ENCODE data around the gene MAP2K1.

The MAP2K1 gene

DNA sequence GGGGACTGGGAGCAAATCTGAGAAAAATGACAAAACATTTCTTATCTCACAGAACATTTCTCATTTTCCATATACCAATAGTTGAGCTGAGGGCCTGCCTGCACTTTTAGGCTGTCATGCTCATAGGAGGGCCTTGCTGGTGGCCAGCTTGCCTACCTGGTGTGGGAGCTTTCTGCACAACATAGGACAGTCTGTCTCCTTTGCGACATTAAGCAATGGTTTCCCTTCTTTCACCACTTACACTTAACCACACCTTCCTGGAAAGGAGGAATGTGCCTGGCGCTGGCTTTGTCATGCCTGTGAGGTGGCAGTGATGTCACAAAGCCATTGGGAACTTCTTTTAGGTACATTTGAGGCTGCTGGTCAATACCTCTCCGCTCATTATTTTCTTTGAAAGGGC is 105.1 kb downstream of the MAP2K1 start:
- H3K14ac ChIP-seq (ENCODE audit: low read length) = no peak overlapping the region
- H2BK12ac ChIP-seq (ENCODE audit: low read length) = no peak overlapping the region
- H3K4me3 ChIP-seq (ENCODE audit: low read depth, low read length) = no peak overlapping the region
- no peak overlapping the region for H4K8ac ChIP-seq (ENCODE audit: low read depth, low read length)
- no peak overlapping the region for H3K23ac ChIP-seq (ENCODE audit: low read length)
- WGBS (ENCODE audit: extremely low coverage, insufficient coverage, insufficient read length) = no CpG with 5 or more reads among the region's 3 CpGs
- H3K9me3 ChIP-seq (ENCODE audit: insufficient read depth, low read depth, low read length) = no peaks in the 10 kb centered on the region
- H3K4me1 ChIP-seq (ENCODE audit: control insufficient read depth in 1 of 2, insufficient read depth in 2 of 2, low read length in 2 of 2) = peaks cover under 1% of the 10 kb centered on the region in 2 experiments
- no peak overlapping the region for H3K4ac ChIP-seq (ENCODE audit: low read depth, low read length)
- H4K12ac ChIP-seq (ENCODE audit: low read depth, low read length) = no peak overlapping the region
- H3K79me2 ChIP-seq (ENCODE audit: control insufficient read depth, insufficient read depth, low read length, poor library complexity) = no peaks in the 10 kb centered on the region
- H4K91ac ChIP-seq (ENCODE audit: low read depth, low read length) = no peak overlapping the region
- no peak overlapping the region for H3K9ac ChIP-seq (ENCODE audit: low read length)
- H2BK5ac ChIP-seq (ENCODE audit: low read depth, low read length, poor library complexity) = no peak overlapping the region
- no peaks in the 10 kb centered on the region for H3K79me1 ChIP-seq (ENCODE audit: low read length)
- no peak overlapping the region for H3K27ac ChIP-seq (ENCODE audit: low read depth, low read length)
- H3K27me3 ChIP-seq (ENCODE audit: insufficient read depth, low read length) = no peaks in the 10 kb centered on the region
- no peak overlapping the region for H2AK5ac ChIP-seq (ENCODE audit: low read length)
- peak in 1 of 2 donors; percentile 29 for DNase-seq
- no peak overlapping the region for H2AFZ ChIP-seq (ENCODE audit: insufficient read depth, low read length, poor library complexity)
- no peak overlapping the region for H3K4me2 ChIP-seq (ENCODE audit: low read length)
- no peak overlapping the region for H2BK120ac ChIP-seq (ENCODE audit: insufficient read depth, low read length, poor library complexity)
- H3K36me3 ChIP-seq (ENCODE audit: control insufficient read depth in 1 of 2, insufficient read depth in 2 of 2, low read length in 2 of 2) = peaks cover 23 to 52% of the 10 kb centered on the region in 2 experiments
- H3K18ac ChIP-seq (ENCODE audit: low read length) = no peak overlapping the region

DNA sequence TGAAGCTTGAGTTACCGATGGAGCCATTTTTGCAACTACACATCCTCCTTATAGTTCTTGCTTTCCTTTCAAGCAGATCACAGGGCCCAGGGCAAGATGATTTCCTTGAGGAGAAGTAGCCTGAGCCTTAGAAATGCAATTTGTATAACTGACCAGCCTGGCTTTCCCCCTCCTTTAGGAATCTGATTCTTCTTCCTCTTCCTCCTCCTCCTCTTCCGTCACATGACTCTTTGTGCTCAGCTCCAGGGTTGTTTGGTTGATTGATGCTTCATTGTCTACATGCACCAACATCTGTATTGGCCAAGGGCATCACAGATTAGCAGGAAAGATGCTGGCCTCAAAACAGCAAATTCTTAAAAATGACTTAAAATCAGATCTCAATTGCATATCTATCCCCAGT is 107.5 kb downstream of the MAP2K1 start:
- no CpG with 5 or more reads among the region's 2 CpGs for WGBS (ENCODE audit: extremely low coverage, insufficient coverage, insufficient read length)
- H4K12ac ChIP-seq (ENCODE audit: low read depth, low read length) = no peak overlapping the region

DNA sequence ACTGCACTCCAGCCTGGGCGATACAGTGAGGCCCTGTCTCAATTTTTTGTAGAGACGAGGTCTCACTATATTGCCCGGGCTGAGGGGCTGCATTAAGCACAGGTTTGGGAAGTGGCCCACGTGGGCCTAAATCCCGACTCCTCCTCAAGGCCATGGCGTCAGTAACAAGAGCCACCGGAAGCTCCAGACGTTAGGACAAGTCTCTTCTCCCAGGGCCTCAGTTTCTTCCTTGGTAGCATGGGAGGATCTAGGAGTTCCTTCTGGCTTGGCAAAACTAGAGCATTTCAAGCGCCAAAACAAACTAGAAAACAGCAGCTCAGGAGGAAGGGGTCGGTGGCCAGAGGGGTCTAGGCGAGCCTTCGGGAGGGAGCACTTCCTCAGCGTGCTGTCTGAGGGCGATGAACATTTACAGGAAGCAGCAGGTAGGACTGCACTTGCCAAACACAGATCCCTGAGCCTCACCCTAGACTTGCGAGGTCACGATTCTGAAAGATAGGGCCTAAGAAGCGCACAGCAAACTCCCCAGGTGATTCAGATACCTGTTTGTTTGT is 110.3 kb downstream of the MAP2K1 start:
- Histone ChIP-seq H2BK120ac (ENCODE audit: insufficient read depth, low read length, poor library complexity) (peak overlapping the region; percentile 14), H4K8ac (ENCODE audit: low read depth, low read length) (peak overlapping the region; percentile 69), H3K36me3 (ENCODE audit: control insufficient read depth in 1 of 2, insufficient read depth in 2 of 2, low read length in 2 of 2) (peaks cover 19 to 41% of the 10 kb centered on the region in 2 experiments), H2AFZ (ENCODE audit: insufficient read depth, low read length, poor library complexity) (peak overlapping the region; percentile 21), H3K23ac (ENCODE audit: low read length) (no peak overlapping the region), H3K79me1 (ENCODE audit: low read length) (peaks cover 5% of the 10 kb centered on the region), H2AK5ac (ENCODE audit: low read length) (peak overlapping the region; percentile 50), H2BK5ac (ENCODE audit: low read depth, low read length, poor library complexity) (peak overlapping the region; percentile 4), H3K9ac (ENCODE audit: low read length) (peak overlapping the region; percentile 77), H4K12ac (ENCODE audit: low read depth, low read length) (peak overlapping the region; percentile 48), H3K4me2 (ENCODE audit: low read length) (peak overlapping the region; percentile 88), H3K9me3 (ENCODE audit: insufficient read depth, low read depth, low read length) (no peaks in the 10 kb centered on the region), H3K18ac (ENCODE audit: low read length) (peak overlapping the region; percentile 35), H3K4me3 (ENCODE audit: low read depth, low read length) (peak overlapping the region; percentile 87), H3K27me3 (ENCODE audit: insufficient read depth, low read length) (no peaks in the 10 kb centered on the region), H3K27ac (ENCODE audit: low read depth, low read length) (peak overlapping the region; percentile 81), H3K4me1 (ENCODE audit: control insufficient read depth in 1 of 2, insufficient read depth in 2 of 2, low read length in 2 of 2) (peaks cover 4% of the 10 kb centered on the region in 2 experiments), H3K14ac (ENCODE audit: low read length) (peak overlapping the region; percentile 47), H4K91ac (ENCODE audit: low read depth, low read length) (peak overlapping the region; percentile 30), H3K4ac (ENCODE audit: low read depth, low read length) (peak overlapping the region; percentile 2), H2BK12ac (ENCODE audit: low read length) (no peak overlapping the region), H3K79me2 (ENCODE audit: control insufficient read depth, insufficient read depth, low read length, poor library complexity) (peaks cover 2% of the 10 kb centered on the region)
- WGBS (ENCODE audit: extremely low coverage, insufficient coverage, insufficient read length) = no CpG with 5 or more reads among the region's 17 CpGs
- DNase-seq = no peak

More for the DNA sequence above, 107.5 kb downstream of the MAP2K1 start:
- no peak overlapping the region for H2AK5ac ChIP-seq (ENCODE audit: low read length)
- no peak overlapping the region for H3K4me2 ChIP-seq (ENCODE audit: low read length)
- H3K27me3 ChIP-seq (ENCODE audit: insufficient read depth, low read length) = no peaks in the 10 kb centered on the region
- no peak overlapping the region for H2BK5ac ChIP-seq (ENCODE audit: low read depth, low read length, poor library complexity)
- H3K23ac ChIP-seq (ENCODE audit: low read length) = no peak overlapping the region
- peaks cover 5% of the 10 kb centered on the region for H3K79me1 ChIP-seq (ENCODE audit: low read length)
- H3K4ac ChIP-seq (ENCODE audit: low read depth, low read length) = no peak overlapping the region
- H3K9me3 ChIP-seq (ENCODE audit: insufficient read depth, low read depth, low read length) = no peaks in the 10 kb centered on the region
- DNase-seq = no peak
- peaks cover 4% of the 10 kb centered on the region in 2 experiments for H3K4me1 ChIP-seq (ENCODE audit: control insufficient read depth in 1 of 2, insufficient read depth in 2 of 2, low read length in 2 of 2)
- H3K18ac ChIP-seq (ENCODE audit: low read length) = no peak overlapping the region
- H2AFZ ChIP-seq (ENCODE audit: insufficient read depth, low read length, poor library complexity) = no peak overlapping the region
- H2BK12ac ChIP-seq (ENCODE audit: low read length) = no peak overlapping the region
- no peak overlapping the region for H3K27ac ChIP-seq (ENCODE audit: low read depth, low read length)
- H3K4me3 ChIP-seq (ENCODE audit: low read depth, low read length) = no peak overlapping the region
- peaks cover 18 to 37% of the 10 kb centered on the region in 2 experiments for H3K36me3 ChIP-seq (ENCODE audit: control insufficient read depth in 1 of 2, insufficient read depth in 2 of 2, low read length in 2 of 2)
- H3K79me2 ChIP-seq (ENCODE audit: control insufficient read depth, insufficient read depth, low read length, poor library complexity) = peaks cover 2% of the 10 kb centered on the region
- no peak overlapping the region for H4K8ac ChIP-seq (ENCODE audit: low read depth, low read length)
- H4K91ac ChIP-seq (ENCODE audit: low read depth, low read length) = no peak overlapping the region
- no peak overlapping the region for H3K14ac ChIP-seq (ENCODE audit: low read length)
- H3K9ac ChIP-seq (ENCODE audit: low read length) = no peak overlapping the region
- no peak overlapping the region for H2BK120ac ChIP-seq (ENCODE audit: insufficient read depth, low read length, poor library complexity)

DNA sequence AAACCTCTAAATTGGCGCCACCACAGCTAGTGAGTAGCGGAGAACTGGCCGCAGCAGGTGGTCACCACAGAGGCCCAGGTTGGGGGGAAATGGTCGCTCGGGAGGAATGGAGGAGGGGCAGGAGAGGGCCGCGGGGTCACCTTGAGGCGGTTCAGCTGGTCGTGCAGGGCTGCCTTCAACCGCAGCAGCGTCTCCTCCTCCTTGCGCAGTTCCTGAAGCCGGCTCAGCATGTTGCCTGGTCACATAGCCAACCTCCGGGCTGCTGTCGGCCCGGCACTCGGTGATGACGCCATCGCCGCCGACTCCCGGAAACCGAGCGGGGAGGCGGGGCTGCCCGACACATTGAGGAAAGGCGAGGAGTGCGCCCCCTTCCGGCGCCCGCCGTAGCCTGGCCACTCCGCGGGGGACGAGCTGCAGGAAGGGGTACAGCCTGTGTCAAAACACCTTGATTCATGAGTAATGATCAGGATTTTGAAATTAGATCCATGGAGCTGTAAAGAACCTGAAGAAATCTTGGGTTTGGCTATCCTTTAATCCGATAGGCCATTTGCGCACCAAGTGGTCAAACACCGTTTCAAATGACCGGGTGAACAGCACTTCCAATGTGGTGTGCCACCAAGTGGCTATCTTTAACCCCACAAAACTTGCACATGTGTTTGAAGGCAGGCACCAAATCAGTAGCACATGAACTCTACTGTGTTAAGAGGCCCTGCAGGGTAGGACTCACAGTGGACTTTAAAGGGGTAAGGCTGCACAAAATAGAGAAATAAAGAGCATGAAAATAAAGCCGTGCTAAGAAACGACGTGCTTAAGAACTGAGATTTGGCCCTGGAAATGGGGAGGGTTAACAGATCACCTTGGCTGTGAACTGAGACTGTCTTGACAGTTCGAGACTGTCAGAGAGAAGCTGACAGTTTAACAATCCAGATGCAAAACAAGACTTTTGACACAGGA is 111.1 kb downstream of the MAP2K1 start, which contains the start of gene SNAPC5:
SNAPC5 (minus strand) TSS at position 261 of the 954 bp plus-strand sequence; CDS start at position 230, 31 bp downstream.
- Histone ChIP-seq H2AK5ac (ENCODE audit: low read length) (peak within 1 kb of the TSS; percentile 50), H3K27me3 (ENCODE audit: insufficient read depth, low read length) (no peaks in the 10 kb centered on the region), H3K36me3 (ENCODE audit: control insufficient read depth in 1 of 2, insufficient read depth in 2 of 2, low read length in 2 of 2) (peaks cover 21 to 45% of the 10 kb centered on the region in 2 experiments), H3K23ac (ENCODE audit: low read length) (no peak within 1 kb of the TSS), H3K14ac (ENCODE audit: low read length) (peak within 1 kb of the TSS; percentile 47), H3K4me2 (ENCODE audit: low read length) (peak within 1 kb of the TSS; percentile 88), H3K4ac (ENCODE audit: low read depth, low read length) (peak within 1 kb of the TSS; percentile 2), H2BK5ac (ENCODE audit: low read depth, low read length, poor library complexity) (peak within 1 kb of the TSS; percentile 4), H3K18ac (ENCODE audit: low read length) (peak within 1 kb of the TSS; percentile 35), H3K79me2 (ENCODE audit: control insufficient read depth, insufficient read depth, low read length, poor library complexity) (peaks cover 2% of the 10 kb centered on the region), H3K79me1 (ENCODE audit: low read length) (peaks cover 5% of the 10 kb centered on the region), H2BK12ac (ENCODE audit: low read length) (no peak within 1 kb of the TSS), H4K8ac (ENCODE audit: low read depth, low read length) (peak within 1 kb of the TSS; percentile 69), H3K27ac (ENCODE audit: low read depth, low read length) (peak within 1 kb of the TSS; percentile 81), H3K9me3 (ENCODE audit: insufficient read depth, low read depth, low read length) (no peaks in the 10 kb centered on the region), H2BK120ac (ENCODE audit: insufficient read depth, low read length, poor library complexity) (peak within 1 kb of the TSS; percentile 14), H4K12ac (ENCODE audit: low read depth, low read length) (peak within 1 kb of the TSS; percentile 48), H3K4me3 (ENCODE audit: low read depth, low read length) (peak within 1 kb of the TSS; percentile 87), H3K9ac (ENCODE audit: low read length) (peak within 1 kb of the TSS; percentile 77), H3K4me1 (ENCODE audit: control insufficient read depth in 1 of 2, insufficient read depth in 2 of 2, low read length in 2 of 2) (peaks cover 4% of the 10 kb centered on the region in 2 experiments), H2AFZ (ENCODE audit: insufficient read depth, low read length, poor library complexity) (peak within 1 kb of the TSS; percentile 21), H4K91ac (ENCODE audit: low read depth, low read length) (peak within 1 kb of the TSS; percentile 30)
- WGBS (ENCODE audit: extremely low coverage, insufficient coverage, insufficient read length) = no CpG with 5 or more reads among the region's 43 CpGs
- peak; percentile 96 to 97 for DNase-seq
